PC-9 (cell line): ENCODE measurements around the gene MCC.

Experiments used
- CTCF ChIP-seq: fragments of 200-600 bp; sonication (generic); conservative IDR thresholded peaks from 2 replicates; pipeline ENCODE4 v1.6.1; 2017; ENCODE audit warnings: mixed run types, antibody characterized with exemption, mild to moderate bottlenecking, moderate library complexity
- EZH2 ChIP-seq: fragments of 200-600 bp; sonication (generic); IDR thresholded peaks from 2 replicates; pipeline ENCODE4 v1.8.0; 2017; ENCODE audit warnings: antibody characterized with exemption, low read depth

- no peak for TF ChIP-seq CTCF
- no peak for TF ChIP-seq EZH2
Measured at GRCh38 chr5:113311301-113311700, 177.0 kb downstream of the MCC start.
